GM12878 (cell line): ENCODE measurements around the gene ADGRG1. TPM values are rescaled to one million over a fixed set of nuclear protein-coding genes. Genes with fewer than 3 reads are reported as not detected.

Experiments
- ATAC-seq: fragments of 200-7000 bp; cut with Tn5 transposase; 3 replicates; pipeline ENCODE4 v1.9.1; 2020; ENCODE audit warnings: mild to moderate bottlenecking, moderate library complexity
- BruUV-seq: library from RNA; stranded (reverse); fragments of 400-500 nt; replicated peaks from 2 replicates; lab custom pipeline; 2021; lab: Mats Ljungman, UMichigan
- CTCF ChIA-PET: fragments of 300-600 bp; sonication (Branson Sonifier 250); formaldehyde crosslinking; extraction: SDS; loops from one replicate; lab custom pipeline; 2021; ENCODE audit warnings: inconsistent platforms; lab: Yijun Ruan, JAX
- POLR2A ChIA-PET: fragments of 350-600 bp; formaldehyde crosslinking; extraction: SDS; loops from one replicate; lab custom pipeline; 2021; ENCODE audit warnings: inconsistent platforms; lab: Charles Lee
- RAD21 ChIA-PET: fragments of 300-600 bp; sonication (Branson Sonifier 250); formaldehyde crosslinking; loops from one replicate; lab custom pipeline; 2023; ENCODE audit warnings: antibody characterized with exemption; ENCODE audit not compliant: unreplicated experiment; lab: Charles Lee
- SMC1A ChIA-PET: fragments of 300-600 bp; sonication (Branson Sonifier 250); formaldehyde crosslinking; loops from one replicate; lab custom pipeline; 2023; ENCODE audit not compliant: unreplicated experiment, uncharacterized antibody; lab: Charles Lee
- DNase-seq: peaks from one replicate; pipeline ENCODE4 v3.0.0-alpha.2; 2011; ENCODE audit warnings: low read depth, low spot score
- FAIRE-seq: peaks from 3 replicates; lab custom pipeline; 2011; peaks lifted over from hg19 to GRCh38; lab: Jason Lieb, UNC
- H2AFZ ChIP-seq: 2 replicates; pipeline ENCODE4 v1.6.0; 2011; ENCODE audit warnings: low read depth, low read length, control low read depth; ENCODE audit not compliant: control insufficient read depth
- H3K27ac ChIP-seq: 2 replicates; pipeline ENCODE4 v1.5.1; 2011; ENCODE audit warnings: control low read depth; ENCODE audit not compliant: control insufficient read depth, insufficient read depth
- H3K27me3 ChIP-seq, 2 experiments: replicated peaks in 1 of 2; 2 replicates each; pipeline versions ENCODE4 v1.6.0 to v1.6.1; 2011; ENCODE audit warnings: low read length in 1 of 2; ENCODE audit not compliant: control insufficient read depth in 2 of 2, insufficient read depth in 2 of 2
- H3K36me3 ChIP-seq, 2 experiments: 2 replicates each; pipeline ENCODE4 v1.5.1; 2011; ENCODE audit warnings: low read length in 1 of 2; ENCODE audit not compliant: control insufficient read depth in 2 of 2, insufficient read depth in 2 of 2
- H3K4me1 ChIP-seq: 2 replicates; pipeline ENCODE4 v1.6.1; 2011; ENCODE audit warnings: mild to moderate bottlenecking, low read length, moderate library complexity, mixed read lengths; ENCODE audit not compliant: control insufficient read depth, insufficient read depth
- H3K4me2 ChIP-seq: 2 replicates; pipeline ENCODE4 v1.6.0; 2011; ENCODE audit warnings: control low read depth; ENCODE audit not compliant: control insufficient read depth, insufficient read depth
- H3K4me3 ChIP-seq: fragments of 200-600 bp; sonication (generic); 2 replicates; pipeline ENCODE4 v1.5.1; 2016
- H3K79me2 ChIP-seq: 2 replicates; pipeline ENCODE4 v1.6.0; 2011; ENCODE audit warnings: low read length; ENCODE audit not compliant: control insufficient read depth, insufficient read depth
- H3K9ac ChIP-seq: 2 replicates; pipeline ENCODE4 v1.8.0; 2011; ENCODE audit warnings: low read length, control low read depth, mixed read lengths; ENCODE audit not compliant: control insufficient read depth, insufficient read depth
- H3K9me3 ChIP-seq: replicated peaks from 3 replicates; pipeline ENCODE4 v1.5.1; 2011; ENCODE audit warnings: mild to moderate bottlenecking, low read length; ENCODE audit not compliant: control insufficient read depth, insufficient read depth
- H4K20me1 ChIP-seq: 2 replicates; pipeline ENCODE4 v1.6.0; 2011; ENCODE audit not compliant: control insufficient read depth, insufficient read depth
- EGR1 ChIP-seq, 2 experiments: IDR thresholded peaks; 1 replicate in 1 of 2; 2 replicates in 1 of 2; pipeline ENCODE4 v1.6.1; 2011 to 2012; ENCODE audit warnings: low read depth in 2 of 2, low read length in 2 of 2, borderline replicate concordance in 1 of 2, mild to moderate bottlenecking in 1 of 2, moderate library complexity in 1 of 2
- HDAC6 ChIP-seq: fragments of 200-600 bp; sonication (generic); IDR thresholded peaks from one replicate; pipeline ENCODE4 v1.8.0; 2017; ENCODE audit warnings: antibody characterized with exemption; ENCODE audit not compliant: unreplicated experiment
- MLLT1 ChIP-seq: fragments of 450-650 bp; IDR thresholded peaks from 2 replicates; pipeline ENCODE4 v1.6.1; 2016; ENCODE audit warnings: mild to moderate bottlenecking
- POLR2AphosphoS5 ChIP-seq: IDR thresholded peaks from 2 replicates; pipeline ENCODE4 v1.6.1; 2011; ENCODE audit warnings: mild to moderate bottlenecking, low read length, inconsistent platforms
- WGBS: methylation state at CpG from one replicate; pipeline ENCODE4 v1.1.6; 2016; ENCODE audit warnings: low lambda C conversion rate; ENCODE audit not compliant: insufficient replicate concordance, insufficient coverage; ENCODE audit errors: missing lambda C conversion rate; 5-methylcytosine and 5-hydroxymethylcytosine counted together
- in situ Hi-C: fragments of 300-500 bp; cut with MboI; formaldehyde crosslinking; loops from 9 replicates; pipeline ENCODE4 v1.14.3; 2018; ENCODE audit warnings: mixed read lengths
- intact Hi-C: fragments of 100-400 bp; cut with micrococcal nuclease; formaldehyde crosslinking; loops from one replicate; pipeline ENCODE4 v1.14.2; 2022; ENCODE audit not compliant: unreplicated experiment
- polyA plus RNA-seq, 11 experiments: library from polyadenylated mRNA; depleted of rRNA in 4 of 11; unstranded in 6 of 11; stranded (reverse) in 5 of 11; fragments of >200 nt; fragmentation: Nextera tagmentation in 4 of 11; fragmentation: Illumina TruSeq in 1 of 11; extraction: Ambion mirVana in 4 of 11; extraction: Trizol in 1 of 11; gene quantifications; 1 replicate in 1 of 11; 2 replicates in 10 of 11; pipeline versions ENCODE4 v1.2.1 to v1.2.3, GENCODE V29; 2011 to 2016; ENCODE audit warnings: inconsistent platforms in 2 of 11, missing spikeins in 2 of 11, low read depth in 1 of 11
- total RNA-seq, 4 experiments: library from RNA; depleted of rRNA in 3 of 4; stranded (reverse); fragments of >200 nt in 3 of 4; fragmentation: Illumina TruSeq in 1 of 4; extraction: Trizol in 1 of 4; gene quantifications; 2 replicates each; pipeline versions ENCODE4 v1.2.1 to v1.2.3, GENCODE V29; 2013 to 2021

Gene ADGRG1
- total and polyA plus RNA-seq, 10 of the 15 experiments (the other 5 are each of a cell fraction or from before 2014, with no cell fraction given), result 0.07 to 2.0 (median 0.75) TPM

DNA sequence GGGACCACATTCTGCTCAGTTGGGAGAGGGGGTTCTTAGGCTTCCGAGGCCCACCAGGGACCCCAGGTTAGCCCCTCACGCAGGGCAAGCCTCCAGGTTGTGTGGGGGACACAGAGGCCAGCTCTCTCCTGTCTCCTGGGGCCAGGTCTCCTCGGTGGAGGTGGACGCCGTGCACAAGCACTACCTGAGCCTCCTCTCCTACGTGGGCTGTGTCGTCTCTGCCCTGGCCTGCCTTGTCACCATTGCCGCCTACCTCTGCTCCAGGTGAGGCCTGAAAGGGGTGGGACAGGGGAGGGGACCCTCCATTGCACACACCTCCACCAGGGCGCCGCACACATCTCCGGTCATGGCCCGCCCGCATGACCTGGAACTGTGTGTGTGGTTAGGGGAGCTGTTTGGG lies 28.8 kb downstream of the ADGRG1 start:
- H3K4me1 ChIP-seq, result no peaks in the 10 kb centered on the region
- no peak overlapping the region for H3K4me3 ChIP-seq
- BruUV-seq, result no TSS peak
- no peaks in the 10 kb centered on the region; a peak in 1 of 4 replicates for H3K27me3 ChIP-seq
- ChIA-PET POLR2A (no interaction called here), CTCF (interaction anchor here (1.5 kb wide), 1 partner anchor 8 kb away, joined by 7 read pairs; no protein-coding TSS in a partner anchor)
- WGBS, result 63% methylated on average over 13 of the region's 13 CpGs
- no peak for FAIRE-seq
- H3K9ac ChIP-seq, result no peak overlapping the region
- no peak overlapping the region for H2AFZ ChIP-seq
- TF ChIP-seq POLR2AphosphoS5 (no peak), HDAC6 (no peak), MLLT1 (no peak), EGR1 (IDR thresholded peaks at IDR 0.05; ENCODE audit: borderline replicate concordance in 1 of 2, low read depth in 2 of 2, low read length in 2 of 2) (no peak)
- TF ChIP-seq, all 136 proteins: peak for 0
- ChIA-PET SMC1A (interaction anchor here (0.6 kb wide), 1 partner anchor 79 kb away, joined by 3 read pairs; no protein-coding TSS in a partner anchor), RAD21 (no interaction called here)
- intact Hi-C loops (no loop called here), in situ Hi-C loops (no loop called here)
- H3K79me2 ChIP-seq, result no peaks in the 10 kb centered on the region
- H4K20me1 ChIP-seq, result no peaks in the 10 kb centered on the region
- DNase-seq (no peak), ATAC-seq (no peak)
- no peak overlapping the region for H3K4me2 ChIP-seq
- no peaks in the 10 kb centered on the region for H3K9me3 ChIP-seq
- no peaks in the 10 kb centered on the region for H3K36me3 ChIP-seq
- no peak overlapping the region for H3K27ac ChIP-seq
